Uterus (tissue), 2 donors: Measurements from ENCODE around the gene FAM120B.

Experiments used
- CTCF ChIP-seq, 4 experiments: fragments of 200-600 bp in 2 of 4; fragments of 450-650 bp in 2 of 4; sonication (generic) in 2 of 4; IDR thresholded peaks; one replicate each; pipeline ENCODE4 v1.5.1; 2016 to 2019; ENCODE audit warnings: antibody characterized with exemption in 4 of 4, mild to moderate bottlenecking in 2 of 4, moderate library complexity in 1 of 4
- POLR2A ChIP-seq, 2 donors: fragments of 450-650 bp; IDR thresholded peaks; one replicate each; pipeline ENCODE4 v1.6.1; 2016; ENCODE audit warnings: antibody characterized with exemption in 2 of 2, mild to moderate bottlenecking in 1 of 2, moderate library complexity in 1 of 2

- no peak for TF ChIP-seq POLR2A (IDR thresholded peaks at IDR 0.05)
- TF ChIP-seq CTCF (IDR thresholded peaks at IDR 0.05), result no peak
Observed at GRCh38 chr6:170267688-170268087, 38.9 kb upstream of the FAM120B start.
